Ishikawa (cell line): Measurements from ENCODE around the gene FLAD1.

Source experiments
- CEBPB ChIP-seq: IDR thresholded peaks from 2 replicates; pipeline ENCODE4 v1.6.1; 2012
- CREB1 ChIP-seq: IDR thresholded peaks from 2 replicates; pipeline ENCODE4 v1.6.1; 2012; ENCODE audit warnings: low read depth
- EGR1 ChIP-seq: IDR thresholded peaks from 2 replicates; pipeline ENCODE4 v1.6.1; 2012
- EP300 ChIP-seq: IDR thresholded peaks from 2 replicates; pipeline ENCODE4 v1.6.1; 2012; ENCODE audit warnings: borderline replicate concordance
- FOXM1 ChIP-seq: IDR thresholded peaks from 2 replicates; pipeline ENCODE4 v1.6.1; 2012; ENCODE audit warnings: low read depth, borderline replicate concordance
- MAX ChIP-seq: IDR thresholded peaks from 2 replicates; pipeline ENCODE4 v1.6.1; 2012
- NFIC ChIP-seq: IDR thresholded peaks from 2 replicates; pipeline ENCODE4 v1.6.1; 2012
- RAD21 ChIP-seq: IDR thresholded peaks from 2 replicates; pipeline ENCODE4 v1.6.1; 2012; ENCODE audit warnings: low read depth
- REST ChIP-seq: IDR thresholded peaks from 2 replicates; pipeline ENCODE4 v1.6.1; 2012; ENCODE audit warnings: low read depth, mild to moderate bottlenecking
- TAF1 ChIP-seq: IDR thresholded peaks from 2 replicates; pipeline ENCODE4 v1.6.1; 2012; ENCODE audit warnings: low read depth, mild to moderate bottlenecking
- TCF12 ChIP-seq: IDR thresholded peaks from 2 replicates; pipeline ENCODE4 v1.6.1; 2012; ENCODE audit warnings: low read depth
- TEAD4 ChIP-seq: IDR thresholded peaks from 2 replicates; pipeline ENCODE4 v1.6.1; 2012
- USF1 ChIP-seq: IDR thresholded peaks from 2 replicates; pipeline ENCODE4 v1.6.1; 2012
- YY1 ChIP-seq: IDR thresholded peaks from 2 replicates; pipeline ENCODE4 v1.6.1; 2012; ENCODE audit warnings: low read depth

- TF ChIP-seq EP300 (no peak), TCF12 (no peak), TAF1 (no peak), REST (no peak), CEBPB (no peak), NFIC (no peak), YY1 (no peak), USF1 (no peak), TEAD4 (no peak), MAX (no peak), EGR1 (no peak), FOXM1 (no peak), RAD21 (no peak), CREB1 (no peak)
These were observed 36.9 kb upstream of the FLAD1 start for GRCh38 chr1:154945962-154946850.
